HEK293T (cell line): ENCODE results near the gene SLC12A7.

Experiments used
- CTCF ChIA-PET: fragments of 350-600 bp; formaldehyde crosslinking; extraction: SDS; loops from one replicate; lab custom pipeline; 2021; ENCODE audit warnings: antibody characterized with exemption, inconsistent platforms; lab: Yijun Ruan, JAX
- POLR2A ChIA-PET: fragments of 350-600 bp; formaldehyde crosslinking; extraction: SDS; loops from one replicate; lab custom pipeline; 2020; ENCODE audit warnings: antibody characterized with exemption, inconsistent platforms; lab: Yijun Ruan, JAX
- DNase-seq: peaks from one replicate; pipeline ENCODE4 v3.0.0; 2012; ENCODE audit warnings: mixed read lengths; ENCODE audit errors: extremely low spot score
- ARNT ChIP-seq: fragments of 450-650 bp; IDR thresholded peaks from 2 replicates; pipeline ENCODE4 v1.6.1; 2017; ENCODE audit warnings: mild to moderate bottlenecking
- BHLHE40 ChIP-seq: fragments of 450-650 bp; IDR thresholded peaks from 2 replicates; pipeline ENCODE4 v1.6.1; 2016; ENCODE audit warnings: mild to moderate bottlenecking, moderate library complexity, borderline replicate concordance
- CTBP1 ChIP-seq: fragments of 450-650 bp; IDR thresholded peaks from 2 replicates; pipeline ENCODE4 v1.6.1; 2016; ENCODE audit warnings: borderline replicate concordance
- ELF4 ChIP-seq: fragments of 450-650 bp; IDR thresholded peaks from 2 replicates; pipeline ENCODE4 v1.6.1; 2017; ENCODE audit warnings: antibody characterized with exemption
- FOXA1 ChIP-seq: fragments of 450-650 bp; IDR thresholded peaks from 2 replicates; pipeline ENCODE4 v1.6.1; 2016; ENCODE audit warnings: mild to moderate bottlenecking
- FOXK2 ChIP-seq: fragments of 450-650 bp; IDR thresholded peaks from 2 replicates; pipeline ENCODE4 v1.6.1; 2016; ENCODE audit warnings: mild to moderate bottlenecking
- FOXM1 ChIP-seq: fragments of 450-650 bp; IDR thresholded peaks from 2 replicates; pipeline ENCODE4 v1.6.1; 2017; ENCODE audit warnings: mild to moderate bottlenecking, borderline replicate concordance
- HDGF ChIP-seq: fragments of 450-650 bp; IDR thresholded peaks from 2 replicates; pipeline ENCODE4 v1.6.1; 2017; ENCODE audit warnings: antibody characterized with exemption, borderline replicate concordance
- L3MBTL2 ChIP-seq: fragments of 450-650 bp; conservative IDR thresholded peaks from 2 replicates; pipeline ENCODE4 v1.6.1; 2016; ENCODE audit warnings: mild to moderate bottlenecking
- LEF1 ChIP-seq: fragments of 450-650 bp; IDR thresholded peaks from 2 replicates; pipeline ENCODE4 v1.6.1; 2017; ENCODE audit warnings: mild to moderate bottlenecking, borderline replicate concordance
- NFRKB ChIP-seq: fragments of 450-650 bp; IDR thresholded peaks from 2 replicates; pipeline ENCODE4 v1.6.1; 2016; ENCODE audit warnings: mild to moderate bottlenecking, moderate library complexity
- PKNOX1 ChIP-seq: fragments of 450-650 bp; IDR thresholded peaks from 2 replicates; pipeline ENCODE4 v1.6.1; 2016
- SP1 ChIP-seq: fragments of 450-650 bp; IDR thresholded peaks from 2 replicates; pipeline ENCODE4 v1.6.1; 2017
- SUZ12 ChIP-seq: fragments of 450-650 bp; IDR thresholded peaks from 2 replicates; pipeline ENCODE4 v1.6.1; 2016; ENCODE audit warnings: mild to moderate bottlenecking
- TARDBP ChIP-seq: fragments of 450-650 bp; IDR thresholded peaks from 2 replicates; pipeline ENCODE4 v1.6.1; 2016
- ZNF384 ChIP-seq: fragments of 450-650 bp; IDR thresholded peaks from 2 replicates; pipeline ENCODE4 v1.6.1; 2016

Gene SLC12A7

GRCh38 chr5:1081519-1081918 is 30.3 kb downstream of the SLC12A7 start:
- ChIA-PET POLR2A (no interaction called here), CTCF (no interaction called here)
- TF ChIP-seq FOXK2 (no peak), PKNOX1 (no peak), L3MBTL2 (no peak), ARNT (no peak), TARDBP (no peak)
- DNase-seq, result no peak

- TF ChIP-seq NFRKB (no peak), ELF4 (no peak), SUZ12 (no peak), L3MBTL2 (no peak), TARDBP (no peak), FOXM1 (no peak), FOXK2 (no peak), ARNT (no peak), ZNF384 (no peak), CTBP1 (no peak), HDGF (no peak)
- no peak for DNase-seq
- ChIA-PET POLR2A (interaction anchor here (0.6 kb wide), 1 partner anchor 13 kb away, joined by 3 read pairs; no protein-coding TSS in a partner anchor), CTCF (no interaction called here)
Measured at GRCh38 chr5:1080432-1080831, 31.4 kb downstream of the SLC12A7 start.

GRCh38 chr5:1079961-1080360 is 31.9 kb downstream of the SLC12A7 start:
- ChIA-PET POLR2A (interaction anchor here (0.6 kb wide), 1 partner anchor 13 kb away, joined by 3 read pairs; no protein-coding TSS in a partner anchor), CTCF (no interaction called here)
- no peak for TF ChIP-seq BHLHE40
- TF ChIP-seq SP1, result no peak
- TF ChIP-seq FOXA1, result no peak
- no peak for TF ChIP-seq HDGF
- TF ChIP-seq ARNT, result no peak
- no peak for TF ChIP-seq ELF4
- no peak for TF ChIP-seq SUZ12
- TF ChIP-seq LEF1, result no peak
- TF ChIP-seq CTBP1, result no peak
- TF ChIP-seq NFRKB, result no peak
- DNase-seq, result no peak

GRCh38 chr5:1079486-1079885 is 32.4 kb downstream of the SLC12A7 start:
- POLR2A ChIA-PET, result no interaction called here
- CTCF ChIA-PET, result no interaction called here
- no peak for DNase-seq
- TF ChIP-seq FOXK2, result no peak
- TF ChIP-seq ZNF384, result no peak
- TF ChIP-seq TARDBP, result no peak
- TF ChIP-seq FOXA1, result no peak
- TF ChIP-seq SUZ12, result no peak
- no peak for TF ChIP-seq ELF4
- no peak for TF ChIP-seq CTBP1
- TF ChIP-seq HDGF, result no peak
- no peak for TF ChIP-seq ARNT
- TF ChIP-seq FOXM1, result no peak
- TF ChIP-seq BHLHE40, result no peak
- TF ChIP-seq L3MBTL2, result no peak
- no peak for TF ChIP-seq SP1
- no peak for TF ChIP-seq NFRKB
- no peak for TF ChIP-seq PKNOX1
- no peak for TF ChIP-seq LEF1

- ChIA-PET POLR2A (no interaction called here), CTCF (no interaction called here)
- no peak for DNase-seq
- TF ChIP-seq L3MBTL2, result no peak
- no peak for TF ChIP-seq TARDBP
- TF ChIP-seq PKNOX1, result no peak
- TF ChIP-seq BHLHE40, result no peak
- no peak for TF ChIP-seq HDGF
- no peak for TF ChIP-seq FOXM1
- TF ChIP-seq SUZ12, result no peak
- no peak for TF ChIP-seq LEF1
- no peak for TF ChIP-seq CTBP1
- TF ChIP-seq ARNT, result no peak
- no peak for TF ChIP-seq FOXA1
- TF ChIP-seq SP1, result no peak
- TF ChIP-seq ZNF384, result no peak
- TF ChIP-seq FOXK2, result no peak
- no peak for TF ChIP-seq ELF4
- no peak for TF ChIP-seq NFRKB
Measured at GRCh38 chr5:1078851-1079250, 33.0 kb downstream of the SLC12A7 start.

- no peak for DNase-seq
- CTCF ChIA-PET, result no interaction called here
Measured at GRCh38 chr5:1078206-1078605, 33.7 kb downstream of the SLC12A7 start.

GRCh38 chr5:1077491-1078020 is 34.3 kb downstream of the SLC12A7 start:
- ChIA-PET CTCF (no interaction called here), POLR2A (no interaction called here)
- no peak for DNase-seq
- TF ChIP-seq FOXM1 (no peak), CTBP1 (no peak), ELF4 (no peak), ARNT (no peak), HDGF (no peak), SUZ12 (no peak), TARDBP (no peak), LEF1 (no peak), BHLHE40 (no peak)

More at GRCh38 chr5:1078206-1078605, 33.7 kb downstream of the SLC12A7 start:
- POLR2A ChIA-PET, result no interaction called here
- no peak for TF ChIP-seq HDGF
